Measurements from ENCODE around the gene CTAGE9. TPM values are rescaled to one million over a fixed set of nuclear protein-coding genes. Genes with fewer than 3 reads are reported as not detected.

Gene CTAGE9
- total RNA-seq, 1 experiment from 2014 or later = not detected

DNA sequence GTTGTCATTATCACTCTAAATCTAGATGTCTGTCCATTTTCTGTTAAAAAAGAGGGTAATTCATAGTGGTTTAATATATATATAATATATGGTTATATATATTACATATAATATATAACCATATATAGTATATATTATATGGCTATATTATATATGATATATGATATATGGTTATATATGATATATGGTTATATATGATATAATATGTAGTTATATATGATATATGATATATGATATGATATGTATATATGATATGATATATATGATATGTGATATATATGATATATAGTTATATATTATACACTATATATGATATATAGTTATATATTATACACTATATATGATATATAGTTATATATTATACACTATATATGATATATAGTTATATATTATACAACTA is 18.2 kb downstream of the CTAGE9 start:
- H3K9ac ChIP-seq (ENCODE audit: extremely low read depth, insufficient read length, low read length) = no peak overlapping the region
- no peak overlapping the region for H3T11ph ChIP-seq (ENCODE audit: low read length)
- H4K8ac ChIP-seq (replicated peaks; ENCODE audit: insufficient read length, low read depth, low read length) = no peak overlapping the region
- H2BK5ac ChIP-seq (ENCODE audit: insufficient read length, low read length) = no peak overlapping the region
- H2BK12ac ChIP-seq (ENCODE audit: insufficient read length, low read depth, low read length) = no peak overlapping the region
- H3K79me1 ChIP-seq (ENCODE audit: insufficient read depth, low read depth, low read length, poor library complexity, severe bottlenecking) = no peaks in the 10 kb centered on the region
- H4K91ac ChIP-seq (ENCODE audit: insufficient read length, low read depth, low read length) = no peak overlapping the region
- H2BK120ac ChIP-seq (ENCODE audit: low read depth, low read length, poor library complexity, severe bottlenecking) = no peak overlapping the region
- H4K20me1 ChIP-seq (ENCODE audit: control insufficient read depth, insufficient read depth, insufficient read length) = no peaks in the 10 kb centered on the region
- H3K4me1 ChIP-seq (ENCODE audit: insufficient read depth, low read length) = no peaks in the 10 kb centered on the region; the same call in 1 of the 2 replicates
- H3K23me2 ChIP-seq (ENCODE audit: insufficient read length, low read depth, low read length, poor library complexity, severe bottlenecking) = no peaks in the 10 kb centered on the region
- no peak overlapping the region for H3K14ac ChIP-seq (ENCODE audit: insufficient read depth, low read length)
- no peaks in the 10 kb centered on the region for H3K27me3 ChIP-seq (ENCODE audit: insufficient read depth, low read length)
- no peak overlapping the region for H2BK20ac ChIP-seq (ENCODE audit: low read depth, low read length, poor library complexity, severe bottlenecking)
- Mint-ChIP-seq H3K27me3 (ENCODE audit: low read depth) (peaks cover 8% of the 10 kb centered on the region), H3K9me3 (no peaks in the 10 kb centered on the region; a peak in 1 of 5 replicates), H3K36me3 (ENCODE audit: insufficient read depth in 1 of 3, low read depth in 3 of 3) (no peaks in the 10 kb centered on the region), H3K27ac (no peak overlapping the region), H3K4me1 (peaks cover 14 to 16% of the 10 kb centered on the region in 2 experiments), H3K4me3 (no peak overlapping the region)
- H4K5ac ChIP-seq (ENCODE audit: insufficient read length, low read depth, low read length) = no peak overlapping the region
- no peaks in the 10 kb centered on the region for H3K79me2 ChIP-seq (ENCODE audit: insufficient read depth, low read length)
- no peak for DNase-seq
- H2BK15ac ChIP-seq (ENCODE audit: low read depth, low read length) = no peak overlapping the region
- H3K9me3 ChIP-seq (ENCODE audit: control insufficient read depth, low read depth, low read length) = no peaks in the 10 kb centered on the region
- H2AK5ac ChIP-seq (ENCODE audit: insufficient read length, low read length) = no peak overlapping the region
- TF ChIP-seq, protein P1, sequence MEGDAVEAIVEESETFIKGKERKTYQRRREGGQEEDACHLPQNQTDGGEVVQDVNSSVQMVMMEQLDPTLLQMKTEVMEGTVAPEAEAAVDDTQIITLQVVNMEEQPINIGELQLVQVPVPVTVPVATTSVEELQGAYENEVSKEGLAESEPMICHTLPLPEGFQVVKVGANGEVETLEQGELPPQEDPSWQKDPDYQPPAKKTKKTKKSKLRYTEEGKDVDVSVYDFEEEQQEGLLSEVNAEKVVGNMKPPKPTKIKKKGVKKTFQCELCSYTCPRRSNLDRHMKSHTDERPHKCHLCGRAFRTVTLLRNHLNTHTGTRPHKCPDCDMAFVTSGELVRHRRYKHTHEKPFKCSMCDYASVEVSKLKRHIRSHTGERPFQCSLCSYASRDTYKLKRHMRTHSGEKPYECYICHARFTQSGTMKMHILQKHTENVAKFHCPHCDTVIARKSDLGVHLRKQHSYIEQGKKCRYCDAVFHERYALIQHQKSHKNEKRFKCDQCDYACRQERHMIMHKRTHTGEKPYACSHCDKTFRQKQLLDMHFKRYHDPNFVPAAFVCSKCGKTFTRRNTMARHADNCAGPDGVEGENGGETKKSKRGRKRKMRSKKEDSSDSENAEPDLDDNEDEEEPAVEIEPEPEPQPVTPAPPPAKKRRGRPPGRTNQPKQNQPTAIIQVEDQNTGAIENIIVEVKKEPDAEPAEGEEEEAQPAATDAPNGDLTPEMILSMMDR (conservative IDR thresholded peaks at IDR 0.05) = no peak
- no peak overlapping the region for H3K56ac ChIP-seq (ENCODE audit: insufficient read length, low read depth, low read length)
- H3K4ac ChIP-seq (ENCODE audit: low read depth, low read length) = no peak overlapping the region
- H3K18ac ChIP-seq (ENCODE audit: insufficient read length, low read depth, low read length) = no peak overlapping the region
- no peak overlapping the region for H3K4me2 ChIP-seq (ENCODE audit: insufficient read depth, insufficient read length, low read length)
- H3K27ac ChIP-seq (ENCODE audit: insufficient read length, low read depth, low read length) = no peak overlapping the region
- H3K23ac ChIP-seq (ENCODE audit: insufficient read length, low read depth, low read length) = no peak overlapping the region
- no peak overlapping the region for H2AFZ ChIP-seq (ENCODE audit: low read length)
